Epithelial cell of proximal tubule (primary cell): ENCODE measurements around the gene CAMTA1. TPM values are rescaled to one million over a fixed set of nuclear protein-coding genes. Genes with fewer than 3 reads are reported as not detected.

Experiments
- DNase-seq: peaks from one replicate; pipeline ENCODE4 v3.0.0-alpha.2; 2011; ENCODE audit warnings: low read depth
- H3K4me3 ChIP-seq: 2 replicates; pipeline ENCODE4 v1.5.1; 2011; ENCODE audit warnings: low read depth, mild to moderate bottlenecking, low read length
- CTCF ChIP-seq: conservative IDR thresholded peaks from 2 replicates; pipeline ENCODE4 v1.5.1; 2012; ENCODE audit warnings: low read depth, mild to moderate bottlenecking, low read length
- total RNA-seq: library from RNA; depleted of rRNA; stranded (reverse); fragments of >200 nt; gene quantifications from 2 replicates; pipeline ENCODE4 v1.2.3, GENCODE V29; 2015

CAMTA1 gene
- total RNA-seq, 1 donor from 2014 or later: 79.2 TPM

- TF ChIP-seq CTCF: no peak
- H3K4me3 ChIP-seq: no peak overlapping the region
- no peak for DNase-seq
Measured at GRCh38 chr1:6907676-6908434, 122.6 kb downstream of the CAMTA1 start.

GRCh38 chr1:6909401-6909800, 124.1 kb downstream of the CAMTA1 start:
- DNase-seq: no peak
- H3K4me3 ChIP-seq: no peak overlapping the region
- no peak for TF ChIP-seq CTCF

- no peak for DNase-seq
- no peak overlapping the region for H3K4me3 ChIP-seq
- TF ChIP-seq CTCF: no peak
Measured at GRCh38 chr1:6909857-6910256, 124.6 kb downstream of the CAMTA1 start.

GRCh38 chr1:6911021-6911941, 126.0 kb downstream of the CAMTA1 start:
- no peak overlapping the region for H3K4me3 ChIP-seq
- DNase-seq: no peak
- no peak for TF ChIP-seq CTCF

GRCh38 chr1:6911974-6912373, 126.7 kb downstream of the CAMTA1 start:
- peak; percentile 41 for DNase-seq
- no peak for TF ChIP-seq CTCF
- no peak overlapping the region for H3K4me3 ChIP-seq

- DNase-seq: no peak
- TF ChIP-seq CTCF: no peak
- H3K4me3 ChIP-seq: no peak overlapping the region
Measured at GRCh38 chr1:6912518-6912917, 127.3 kb downstream of the CAMTA1 start.
